Stimulated activated CD4-positive, alpha-beta T cell treated with anti-CD3 and anti-CD28 coated beads, Interleukin-2, amount 100 ng/mL, for 48 hours (primary cell): ENCODE measurements around the gene PNPLA7.
A peak's percentile ranks its signal among the peaks of the same experiment; 100 is the strongest.

Experiments
- DNase-seq, 2 donors: peaks; one replicate each; pipeline ENCODE4 v3.0.0-alpha.2; 2020

Gene PNPLA7

DNA sequence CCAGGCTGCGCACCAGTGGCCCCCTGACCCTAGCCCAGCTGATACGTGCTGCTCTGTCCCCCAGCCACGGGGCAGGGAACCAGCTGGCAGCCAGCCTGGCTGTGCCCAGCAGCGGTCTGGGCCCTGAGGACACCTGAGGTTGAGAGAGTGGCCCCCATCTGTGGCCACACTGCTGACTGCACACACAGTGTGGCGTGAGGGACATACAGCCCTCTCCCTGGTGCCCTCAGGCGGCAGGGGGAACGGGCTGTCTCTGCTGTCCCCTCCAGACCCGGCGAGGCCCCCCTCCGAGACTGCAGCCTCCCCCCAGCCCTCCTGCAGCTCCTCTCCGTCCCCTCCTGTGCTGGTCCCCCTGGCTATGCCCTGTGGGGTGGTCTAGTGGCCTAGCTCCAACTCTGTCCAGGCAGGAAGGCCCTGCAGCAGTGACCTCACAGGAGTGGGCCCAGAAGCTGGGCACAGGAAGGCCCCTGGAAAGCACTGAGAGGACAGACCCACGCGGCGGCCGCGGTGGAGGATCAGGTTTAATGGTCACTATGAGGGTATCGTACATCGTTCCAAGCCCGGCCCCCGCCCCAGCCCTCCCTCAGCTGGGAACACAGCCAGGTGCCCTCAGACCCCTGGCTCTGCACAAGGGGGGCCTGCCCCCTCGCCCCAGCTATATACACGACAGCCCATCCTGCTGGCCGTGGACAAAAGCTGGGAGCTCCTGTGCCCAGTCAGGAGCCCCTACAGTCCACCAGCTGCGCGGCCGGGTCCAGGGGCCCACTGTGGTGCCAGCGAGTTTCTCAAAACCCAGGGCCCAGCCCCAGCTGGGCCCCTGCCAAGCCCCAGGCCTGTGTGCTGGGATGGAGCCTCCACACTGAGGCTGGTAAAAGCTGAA lies 102.2 kb downstream of the PNPLA7 start:
- no peak for DNase-seq

DNA sequence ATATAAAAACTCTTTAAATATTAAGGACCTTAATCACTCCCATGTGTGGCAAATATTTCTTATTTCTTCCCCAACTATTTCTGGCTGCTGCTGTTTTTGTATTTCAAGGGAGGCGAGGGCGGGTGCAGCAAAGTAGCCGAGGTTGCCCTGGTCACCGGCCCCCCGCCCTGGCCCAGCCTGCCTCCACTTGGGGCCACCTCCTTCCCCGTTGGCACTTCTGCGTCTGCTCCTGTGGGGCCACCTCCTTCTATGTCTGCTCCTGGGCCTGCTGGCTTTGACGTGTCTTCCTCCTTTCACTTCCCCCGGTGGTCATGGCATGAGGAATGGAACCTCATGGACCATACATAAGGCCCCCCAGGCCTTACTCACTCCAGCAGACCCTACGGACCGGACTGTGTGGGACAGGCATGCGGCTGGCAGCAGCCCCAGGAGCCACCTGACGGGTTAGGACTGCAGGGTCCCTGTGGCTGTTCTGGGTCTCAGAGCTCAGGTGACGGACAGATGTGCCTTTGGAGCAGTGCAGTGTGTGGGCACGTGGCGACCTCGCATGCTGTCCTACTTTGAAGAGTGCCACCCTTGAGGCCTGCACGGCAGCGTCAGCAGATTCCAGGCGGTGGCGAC lies 103.2 kb downstream of the PNPLA7 start:
- no peak for DNase-seq

DNA sequence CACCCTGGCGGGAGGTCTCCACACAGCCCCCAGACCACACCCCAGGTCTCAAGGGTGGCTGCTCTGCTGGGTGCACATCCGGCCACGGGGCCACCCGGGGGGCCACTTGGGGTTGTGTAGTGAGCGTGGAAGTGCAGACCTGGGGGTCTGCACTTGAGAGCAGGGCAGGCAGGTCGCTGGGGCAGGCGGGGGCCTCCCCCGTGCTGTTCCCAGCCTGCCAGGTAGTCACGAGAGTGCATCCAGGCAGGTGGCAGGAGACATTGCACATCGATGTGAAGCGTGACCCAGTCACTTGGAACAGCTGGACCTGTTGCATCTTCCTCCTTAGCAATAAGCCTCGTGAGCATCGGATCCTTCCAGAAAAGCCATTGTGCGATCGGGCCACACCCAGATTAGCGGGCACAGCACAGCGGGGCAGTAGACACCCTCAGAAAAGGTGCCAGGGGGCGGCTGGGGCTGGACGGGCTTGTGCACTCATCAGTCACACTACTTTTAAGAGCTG lies 104.2 kb downstream of the PNPLA7 start:
- DNase-seq: no peak

DNA sequence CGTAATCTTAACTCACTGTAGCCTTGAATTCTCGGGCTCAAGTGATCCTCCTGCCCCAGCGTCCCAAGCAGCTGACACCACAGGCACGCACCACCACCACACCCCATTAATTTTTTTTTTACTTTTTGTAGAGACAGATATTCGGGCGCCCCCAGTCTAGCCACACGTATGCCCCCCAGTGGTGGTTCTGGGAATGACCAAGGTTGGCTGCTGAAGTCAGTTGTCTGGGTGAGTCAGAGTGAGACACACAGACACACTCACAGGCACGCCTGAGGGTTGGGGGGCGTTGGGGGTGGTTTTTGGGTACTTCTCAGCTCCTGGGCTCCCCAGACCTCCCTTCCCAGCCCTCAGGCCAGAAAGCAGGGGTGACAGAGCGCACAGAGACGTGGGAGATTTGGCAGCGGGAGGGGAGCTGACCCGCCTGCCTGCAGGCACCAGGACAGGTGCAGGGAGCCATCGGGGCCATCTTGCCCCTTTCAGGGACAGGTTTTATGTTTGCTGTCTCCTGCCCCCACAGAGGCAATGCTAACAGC lies 104.9 kb downstream of the PNPLA7 start:
- peak; percentile 85 for DNase-seq

DNA sequence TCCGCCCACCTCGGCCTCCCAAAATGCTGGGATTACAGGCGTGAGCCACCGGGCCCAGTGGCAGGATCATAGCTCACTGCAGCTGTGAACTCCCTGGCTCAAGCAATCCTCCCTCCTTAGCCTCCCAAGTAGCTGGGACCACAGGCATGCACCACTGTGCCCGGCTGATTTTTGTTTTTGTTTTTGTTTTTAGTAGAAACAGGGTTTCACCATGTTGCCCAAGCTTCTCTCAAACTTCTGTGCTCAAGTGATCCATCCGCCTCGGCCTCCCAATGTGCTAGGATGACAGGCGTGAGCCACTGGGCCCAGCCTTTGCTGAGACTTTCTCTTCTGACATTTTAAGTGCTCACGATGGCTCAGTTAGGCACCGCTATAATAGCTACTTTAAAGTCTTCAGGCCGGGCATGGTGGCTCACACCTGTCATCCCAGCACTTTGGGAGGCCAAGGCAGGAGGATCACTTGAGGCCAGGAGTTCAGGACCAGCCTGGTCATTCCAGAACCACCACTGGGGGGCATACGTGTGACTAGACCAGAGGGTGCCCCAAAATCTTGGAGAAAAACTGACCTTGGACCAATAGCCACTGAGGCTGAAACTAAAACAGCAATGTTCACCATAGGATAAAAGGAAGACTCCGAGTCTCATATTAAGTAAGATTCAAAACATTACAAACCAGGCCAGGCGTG lies 106.0 kb downstream of the PNPLA7 start:
- no peak for DNase-seq

DNA sequence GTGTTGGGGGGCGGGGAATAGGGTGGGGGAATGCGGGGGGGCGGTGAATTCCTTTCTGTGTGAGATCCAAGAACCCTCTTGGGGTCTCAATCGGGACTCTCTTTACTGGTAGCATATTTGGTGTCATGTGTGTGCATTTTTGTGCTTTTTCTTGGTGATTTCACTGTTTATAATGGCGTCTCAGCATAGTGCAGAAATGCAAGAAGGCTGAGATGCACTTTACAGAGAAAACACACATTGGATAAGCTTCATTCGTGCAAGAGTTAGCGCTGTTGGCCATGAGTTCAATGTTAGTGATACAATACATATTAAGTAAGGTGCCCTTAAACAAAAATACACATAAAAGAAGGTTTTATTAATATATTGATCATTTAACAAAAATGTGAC lies 108.3 kb downstream of the PNPLA7 start:
- DNase-seq: no peak

DNA sequence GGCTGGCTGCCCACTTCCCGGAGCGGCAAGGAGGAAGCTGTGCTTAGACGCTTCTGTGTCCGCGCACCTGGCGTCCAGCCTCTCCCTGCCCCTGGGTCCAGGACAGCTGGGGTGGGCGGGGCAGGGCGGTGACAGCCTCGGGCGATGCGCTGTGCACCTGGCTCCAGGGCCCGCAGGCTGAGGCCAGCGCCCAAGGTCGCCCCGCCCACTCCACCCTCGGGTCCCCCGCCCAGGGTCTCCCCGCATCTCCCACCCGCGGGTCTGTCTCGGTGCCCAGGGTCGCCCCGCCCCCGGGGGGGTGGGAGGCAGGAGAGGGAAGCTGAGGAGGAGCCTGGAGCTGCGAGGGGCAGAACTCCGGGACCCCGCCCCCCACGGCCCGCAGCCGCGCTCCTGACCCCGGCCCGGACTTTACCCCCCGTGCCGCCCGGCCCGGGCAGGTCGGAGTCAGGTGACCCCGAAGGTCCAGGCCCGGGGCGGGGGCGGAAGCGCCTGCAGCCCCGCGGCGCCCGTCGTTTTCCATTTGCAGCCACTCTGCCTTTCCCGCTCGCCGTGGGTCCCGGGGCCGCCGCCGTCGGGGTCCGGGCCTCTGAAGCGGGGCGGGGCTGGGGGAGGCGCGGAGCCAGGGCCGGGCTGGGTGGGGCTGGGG lies 108.8 kb downstream of the PNPLA7 start, which contains the start of gene ENTPD8:
ENTPD8 (minus strand) TSS at position 69 of the 646 bp plus-strand sequence. CDS start 3,072 bp downstream, outside the sequence.
- DNase-seq: no peak

DNA sequence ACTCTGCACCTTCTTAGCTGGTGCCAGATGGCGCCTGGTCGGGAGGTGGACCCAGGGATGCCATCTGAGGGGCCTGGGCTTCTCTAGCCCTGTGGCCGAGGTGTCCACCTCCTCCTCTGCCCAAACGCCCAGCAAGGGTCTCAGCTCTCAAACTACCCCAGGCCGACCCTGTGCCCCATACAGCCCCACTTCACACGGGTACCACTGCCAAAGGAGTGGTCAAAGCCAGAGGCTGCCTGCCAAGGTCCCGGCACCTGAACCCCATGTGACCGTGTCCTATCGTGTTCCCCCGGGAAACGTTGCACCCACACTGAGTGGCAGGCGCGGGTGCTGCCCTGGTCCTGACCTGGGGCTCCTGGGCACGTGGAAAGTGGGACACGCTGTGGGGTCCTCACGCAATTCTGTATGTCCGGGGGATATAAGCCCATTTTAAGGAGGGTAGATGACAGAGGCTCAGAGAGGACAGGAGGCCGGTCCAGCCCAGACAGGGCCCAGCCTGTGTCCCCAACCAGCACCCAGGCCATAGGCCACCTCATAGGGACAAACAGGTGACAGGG lies 111.0 kb downstream of the PNPLA7 start:
- no peak for DNase-seq

DNA sequence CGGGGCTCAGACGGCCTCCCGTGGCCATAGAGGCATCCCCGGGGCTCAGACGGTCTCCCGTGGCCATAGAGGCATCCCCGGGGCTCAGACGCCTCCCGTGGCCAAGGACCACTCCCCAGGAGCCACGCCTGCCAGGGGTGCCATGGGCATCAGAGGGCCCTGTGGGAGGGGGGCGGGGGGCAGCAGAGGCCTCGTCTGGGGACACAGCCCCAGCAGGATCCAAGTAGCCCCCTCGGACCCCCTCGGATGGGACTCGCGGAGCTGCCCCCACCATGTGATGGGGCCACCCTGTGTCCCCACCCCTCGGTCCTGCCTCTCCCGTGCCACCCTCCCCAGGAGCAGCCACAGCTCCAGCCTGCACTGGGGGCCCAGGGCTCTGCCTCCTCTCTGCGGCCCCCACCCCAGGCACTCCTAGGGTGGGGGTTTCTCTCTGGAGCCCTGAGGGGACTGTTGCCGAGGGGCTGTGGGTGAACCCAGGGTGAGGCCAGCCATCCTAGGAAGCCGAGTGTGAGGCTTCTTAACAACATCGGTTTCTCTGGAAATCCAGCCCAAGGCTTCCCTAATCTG lies 111.5 kb downstream of the PNPLA7 start:
- DNase-seq: no peak

DNA sequence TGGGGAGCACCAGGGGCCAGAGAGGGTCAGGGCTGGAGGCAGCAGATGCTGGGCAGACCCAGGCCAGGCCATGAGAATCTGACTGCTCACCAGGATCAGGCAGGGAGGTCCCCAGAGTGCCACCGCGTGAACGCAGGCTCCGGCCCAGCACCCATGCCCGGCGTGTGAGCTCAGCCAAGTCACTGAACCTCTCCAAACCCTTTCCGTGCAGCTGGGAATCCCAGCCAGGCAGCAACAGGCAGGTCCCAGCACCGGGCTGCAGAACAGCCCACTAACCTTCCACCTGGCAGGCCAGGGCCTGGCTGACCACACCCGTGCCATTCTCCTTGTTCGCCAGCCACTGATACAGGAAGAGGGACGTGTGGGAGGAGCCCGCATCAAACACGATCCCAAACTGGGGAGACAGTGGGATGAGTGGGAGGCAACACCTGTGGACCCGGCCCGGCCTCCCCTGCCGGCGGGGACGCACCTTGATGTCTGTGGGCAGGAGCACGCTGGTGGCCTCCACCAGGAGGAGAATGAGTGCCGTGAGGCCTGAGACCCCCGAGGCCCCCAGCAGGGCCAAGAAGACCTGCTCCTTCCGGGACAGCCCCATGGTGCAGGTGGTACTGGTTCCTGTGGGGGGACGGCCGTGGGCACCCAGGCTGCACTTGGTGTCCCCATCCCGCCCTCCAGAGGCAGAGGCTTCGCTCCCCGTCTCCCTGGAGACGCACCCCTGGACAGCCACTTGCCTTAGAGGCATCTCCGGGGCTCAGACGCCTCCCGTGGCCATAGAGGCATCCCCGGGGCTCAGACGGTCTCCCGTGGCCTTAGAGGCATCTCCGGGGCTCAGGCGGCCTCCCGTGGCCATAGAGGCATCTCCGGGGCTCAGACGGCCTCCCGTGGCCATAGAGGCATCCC lies 112.3 kb downstream of the PNPLA7 start:
- no peak for DNase-seq

DNA sequence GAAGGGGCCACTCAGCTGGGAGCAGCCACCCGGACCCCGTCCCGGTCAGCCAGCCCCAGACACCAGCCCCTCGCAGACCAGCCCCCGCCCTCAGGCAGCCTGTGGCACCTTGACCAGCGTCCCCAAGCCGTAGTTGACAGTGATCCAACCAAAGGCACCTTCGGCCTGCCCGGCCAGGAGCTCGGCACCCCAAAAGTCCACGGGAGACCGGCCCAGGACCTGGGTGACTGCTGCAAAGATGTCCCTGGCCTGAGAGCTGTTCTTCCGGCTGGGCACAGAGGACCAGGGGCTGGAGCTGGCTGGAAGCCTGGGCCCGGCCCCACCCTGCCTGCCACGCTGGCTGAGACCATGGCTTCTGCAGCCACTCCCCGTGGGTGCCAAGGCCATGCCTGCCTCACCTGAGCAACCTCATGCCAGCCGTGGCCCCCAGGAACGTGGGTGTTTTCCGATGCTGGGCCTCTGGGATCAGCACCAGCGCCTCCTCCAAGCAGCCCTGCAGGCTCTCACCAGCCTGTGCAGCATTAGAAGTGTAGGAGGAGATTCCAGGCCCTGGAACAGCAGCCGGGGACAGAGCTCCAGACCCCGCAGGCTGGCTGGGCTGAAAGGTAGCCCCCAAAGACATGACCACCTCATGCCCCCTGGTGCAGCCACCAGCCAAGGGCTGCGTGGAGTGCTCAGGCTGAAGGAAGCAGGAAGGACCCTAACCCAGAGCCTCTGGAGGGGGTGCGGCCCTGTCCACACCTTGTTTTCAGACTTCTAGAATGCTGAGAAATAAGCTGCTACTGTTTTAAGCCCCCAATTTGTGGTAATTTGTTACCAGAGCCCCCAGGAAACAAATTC lies 113.2 kb downstream of the PNPLA7 start:
- DNase-seq: no peak

DNA sequence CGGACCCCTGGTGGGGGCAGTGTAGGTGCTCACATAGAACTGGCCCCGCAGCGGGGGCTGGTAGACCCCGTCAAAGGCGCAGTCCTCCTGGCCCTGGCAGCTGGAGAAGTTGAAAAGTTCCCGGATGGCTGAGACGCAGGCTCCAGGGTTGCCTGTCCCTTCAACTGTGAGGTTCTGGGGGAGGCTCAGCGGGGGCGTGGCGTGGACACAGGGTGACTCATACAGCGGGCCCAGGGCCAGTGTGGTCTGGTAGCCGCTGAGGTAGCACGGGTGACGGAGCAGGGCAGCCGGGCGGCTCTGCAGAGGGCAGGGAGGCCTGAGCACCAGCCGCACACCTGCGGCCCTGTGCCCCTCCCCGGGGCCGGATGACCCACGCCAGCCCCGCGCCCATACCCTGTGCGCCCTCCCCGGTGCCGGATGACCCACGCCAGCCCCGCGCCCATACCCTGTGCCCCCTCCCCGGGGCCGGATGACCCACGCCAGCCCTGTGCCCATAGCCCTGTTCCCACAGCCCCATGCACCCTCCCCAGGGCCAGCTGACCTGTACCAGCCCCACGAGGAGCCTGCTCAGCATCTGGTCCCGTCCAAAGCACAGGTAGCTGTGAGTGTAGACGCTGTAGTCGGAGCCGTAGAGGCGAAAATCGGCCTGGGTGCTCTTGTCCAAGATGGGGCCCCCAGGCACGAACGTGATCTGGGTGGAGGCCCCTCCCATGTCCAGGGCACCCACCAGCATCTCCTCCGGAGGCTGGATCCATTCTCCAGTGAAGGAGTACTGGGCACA lies 114.0 kb downstream of the PNPLA7 start:
- DNase-seq: no peak

DNA sequence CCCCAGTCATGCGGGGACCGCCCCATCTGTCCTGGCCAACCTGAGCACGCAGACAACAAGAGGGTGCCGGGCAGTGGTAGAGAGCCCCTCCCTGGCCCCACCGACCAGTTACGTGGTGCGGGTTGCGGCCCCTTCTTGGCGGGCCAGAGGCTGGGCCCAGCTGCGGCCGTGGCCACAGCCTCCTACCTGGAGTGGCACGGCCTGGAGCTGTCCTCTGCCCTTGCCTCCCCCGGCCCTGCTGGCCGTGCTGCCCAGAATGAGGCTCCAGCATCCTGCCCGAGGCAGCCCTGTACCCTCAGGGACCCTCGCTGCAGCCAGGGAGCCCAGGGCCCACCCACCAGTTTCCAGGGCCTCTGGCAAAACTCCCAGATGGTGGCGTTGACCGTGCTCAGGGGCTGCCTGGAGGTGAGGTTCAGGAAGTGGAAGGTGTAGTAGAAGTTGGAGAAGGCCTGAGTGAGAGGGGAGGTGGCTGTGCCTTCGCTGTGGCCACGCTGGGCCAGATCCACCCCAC lies 114.8 kb downstream of the PNPLA7 start:
- DNase-seq: no peak

DNA sequence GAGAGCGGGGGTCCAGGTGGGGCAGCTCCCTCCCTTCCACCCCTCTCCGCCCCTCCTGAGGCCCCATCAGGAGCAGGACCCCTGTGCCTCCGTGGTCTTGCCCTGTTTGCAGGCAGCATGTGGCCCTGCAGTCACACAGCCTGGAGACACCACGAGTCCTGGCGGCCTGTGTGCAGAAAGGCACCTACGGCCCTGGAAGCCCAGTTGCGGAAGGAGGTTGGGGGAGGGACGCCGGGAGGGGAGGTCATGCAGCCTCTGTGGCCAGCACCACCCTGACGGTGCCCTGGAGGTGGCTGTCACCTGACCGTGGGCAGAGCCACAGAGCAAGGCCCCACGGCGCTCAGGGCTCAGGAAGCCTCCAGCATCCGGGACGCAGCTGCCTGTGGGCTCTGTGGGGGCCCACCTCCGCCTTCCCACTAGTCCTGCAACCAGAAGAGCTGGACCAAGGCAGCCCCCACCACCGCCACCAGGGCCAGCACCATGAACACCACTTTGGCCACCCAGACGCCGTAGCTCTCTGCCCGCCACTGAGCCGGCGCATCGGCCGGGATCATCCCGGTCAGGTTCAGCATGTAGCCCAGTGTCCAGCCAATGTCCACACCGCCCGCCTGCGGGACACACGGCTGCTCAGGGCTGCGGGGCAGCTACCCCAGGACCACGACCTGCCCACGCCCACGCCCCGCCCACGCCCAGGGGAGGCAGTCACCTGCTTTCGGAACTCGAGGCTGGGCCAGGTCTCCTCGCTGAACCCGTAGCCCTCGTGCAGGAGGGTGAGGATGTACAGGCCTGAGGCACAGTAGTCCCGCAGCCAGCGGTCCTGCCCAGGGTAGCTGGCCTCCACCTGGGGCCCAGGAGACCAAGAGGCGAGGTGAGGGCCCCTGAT lies 115.5 kb downstream of the PNPLA7 start:
- no peak for DNase-seq

DNA sequence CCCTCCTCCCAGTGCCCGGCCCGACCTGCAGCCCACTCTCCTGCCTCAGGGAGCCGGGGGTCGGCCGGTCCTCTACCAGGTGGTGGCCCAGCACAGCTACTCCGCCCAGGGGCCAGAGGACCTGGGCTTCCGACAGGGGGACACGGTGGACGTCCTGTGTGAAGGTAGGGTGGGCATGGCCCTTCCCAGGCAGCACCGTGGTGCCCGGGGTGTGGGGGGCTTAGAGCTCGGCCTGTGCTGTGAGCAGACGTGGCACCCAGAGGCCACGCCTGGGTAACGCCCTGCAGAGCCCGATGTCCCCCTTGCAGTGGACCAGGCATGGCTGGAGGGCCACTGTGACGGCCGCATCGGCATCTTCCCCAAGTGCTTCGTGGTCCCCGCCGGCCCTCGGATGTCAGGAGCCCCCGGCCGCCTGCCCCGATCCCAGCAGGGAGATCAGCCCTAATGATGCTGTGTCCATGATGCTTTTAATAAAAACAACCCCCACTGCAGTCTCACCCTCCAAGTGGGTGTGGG lies 116.2 kb downstream of the PNPLA7 start:
- DNase-seq: no peak

DNA sequence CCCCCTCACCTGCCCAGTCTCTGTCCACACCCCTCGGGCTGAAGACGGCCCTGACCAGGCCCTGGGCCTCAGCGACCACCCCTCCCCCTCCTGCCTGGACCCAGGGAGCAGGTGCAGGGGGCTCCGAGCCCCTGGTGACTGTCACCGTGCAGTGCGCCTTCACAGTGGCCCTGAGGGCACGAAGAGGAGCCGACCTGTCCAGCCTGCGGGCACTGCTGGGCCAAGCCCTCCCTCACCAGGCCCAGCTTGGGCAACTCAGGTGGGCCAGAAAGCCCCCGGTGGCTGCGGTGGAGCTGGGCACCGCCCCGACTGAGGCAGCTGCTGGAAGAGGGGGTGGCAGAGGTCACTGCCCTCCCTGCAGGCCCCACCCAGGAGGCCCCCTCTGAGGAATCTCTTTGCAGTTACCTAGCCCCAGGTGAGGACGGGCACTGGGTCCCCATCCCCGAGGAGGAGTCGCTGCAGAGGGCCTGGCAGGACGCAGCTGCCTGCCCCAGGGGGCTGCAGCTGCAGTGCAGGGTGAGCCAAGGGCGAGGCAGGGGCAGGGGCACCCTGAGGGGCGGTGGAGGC lies 116.8 kb downstream of the PNPLA7 start:
- no peak for DNase-seq

DNA sequence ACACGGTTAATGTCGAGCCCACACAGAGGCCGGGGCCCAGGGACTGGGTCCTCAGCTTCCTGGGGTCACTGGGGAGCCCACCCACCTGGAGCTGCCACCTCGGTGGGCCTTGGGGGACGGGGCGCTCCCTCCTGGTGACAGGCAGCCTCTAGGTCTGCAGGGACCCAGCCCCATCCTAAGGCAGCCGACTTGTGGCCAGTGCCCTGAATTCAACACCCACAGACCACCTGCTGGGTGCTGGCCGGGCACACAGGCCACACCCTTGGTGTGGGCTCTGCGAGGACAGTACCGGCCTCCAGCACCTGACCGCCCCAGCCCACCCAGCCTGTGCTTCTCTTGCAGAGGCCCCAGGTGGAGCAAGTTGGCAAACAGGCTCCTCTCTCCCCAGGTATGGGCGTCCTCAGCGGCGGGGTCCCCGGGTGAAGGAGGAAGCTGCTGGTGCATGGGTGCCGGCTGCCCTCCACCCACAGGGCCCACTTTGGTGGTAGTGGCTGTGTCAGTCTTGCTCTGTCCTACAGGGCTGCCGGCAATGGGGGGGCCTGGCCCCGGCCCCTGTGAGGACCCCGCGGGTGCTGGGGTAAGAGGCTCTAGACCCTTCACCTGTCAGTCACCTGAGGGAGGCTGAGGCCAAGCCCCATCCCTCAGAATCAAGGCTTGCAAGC lies 117.4 kb downstream of the PNPLA7 start:
- DNase-seq: no peak
